GM18907 (cell line): ENCODE results near the gene DUSP8.

ENCODE experiments used
- ATAC-seq: cut with Tn5 transposase; IDR thresholded peaks from one replicate; pipeline ENCODE4 v1.9.1; 2021; ENCODE audit warnings: mild to moderate bottlenecking, moderate library complexity; ENCODE audit not compliant: unreplicated experiment

DUSP8 gene

GRCh38 chr11:1554981-1555712 lies 16.9 kb downstream of the DUSP8 start:
- no peak for ATAC-seq

- no peak for ATAC-seq
Measured at GRCh38 chr11:1553808-1554594, 18.1 kb downstream of the DUSP8 start.

GRCh38 chr11:1549338-1550330 lies 22.4 kb downstream of the DUSP8 start:
- no peak for ATAC-seq

- ATAC-seq: no peak
Measured at GRCh38 chr11:1548221-1549070, 23.6 kb downstream of the DUSP8 start.

- no peak for ATAC-seq
Measured at GRCh38 chr11:1547467-1548098, 24.5 kb downstream of the DUSP8 start.

GRCh38 chr11:1546536-1547466 lies 25.3 kb downstream of the DUSP8 start:
- no peak for ATAC-seq

GRCh38 chr11:1546077-1546535 lies 26.0 kb downstream of the DUSP8 start:
- no peak for ATAC-seq

- no peak for ATAC-seq
Measured at GRCh38 chr11:1545432-1545831, 26.6 kb downstream of the DUSP8 start.

- ATAC-seq: no peak
Measured at GRCh38 chr11:1544536-1544935, 27.5 kb downstream of the DUSP8 start.

- ATAC-seq: no peak
Measured at GRCh38 chr11:1543606-1544263, 28.3 kb downstream of the DUSP8 start.

- no peak for ATAC-seq
Measured at GRCh38 chr11:1542267-1542666, 29.8 kb downstream of the DUSP8 start.

GRCh38 chr11:1541474-1542204 lies 30.4 kb downstream of the DUSP8 start:
- no peak for ATAC-seq

GRCh38 chr11:1540074-1540473 lies 32.0 kb downstream of the DUSP8 start:
- ATAC-seq: no peak

- no peak for ATAC-seq
Measured at GRCh38 chr11:1538153-1538552, 33.9 kb downstream of the DUSP8 start.

- ATAC-seq: no peak
Measured at GRCh38 chr11:1536065-1536843, 35.8 kb downstream of the DUSP8 start.

- no peak for ATAC-seq
Measured at GRCh38 chr11:1534682-1535081, 37.4 kb downstream of the DUSP8 start.

GRCh38 chr11:1534171-1534570 lies 37.9 kb downstream of the DUSP8 start:
- no peak for ATAC-seq
